Stimulated activated CD8-positive, alpha-beta memory T cell treated with anti-CD3 and anti-CD28 coated beads, Interleukin-12 subunit alpha, Interleukin-12 subunit beta, amount 100 ng/mL, for 1 hour (primary cell): Measurements from ENCODE around the gene COPS2.
A peak's percentile ranks its signal among the peaks of the same experiment; 100 is the strongest.
"Not testable (repeated sequence)": the region's sequence is repeated elsewhere in the genome, so short reads cannot be mapped to it uniquely, and the experiment has no call there.

Experiments used
- DNase-seq: peaks from one replicate; pipeline ENCODE4 v3.0.0-alpha.2; 2020; ENCODE audit warnings: low read depth

Gene COPS2

GRCh38 chr15:49155110-49155833, at the start of gene COPS2:
Gene COPS2 (minus strand): TSS chr15:49155599. CDS start chr15:49155578, 21 bp downstream.
- peak; percentile 89 for DNase-seq

GRCh38 chr15:49200347-49200746, 44.9 kb upstream of the COPS2 start:
- no peak for DNase-seq

GRCh38 chr15:49199666-49200065, 44.3 kb upstream of the COPS2 start:
- DNase-seq = no peak

GRCh38 chr15:49196856-49197255, 41.5 kb upstream of the COPS2 start:
- no peak for DNase-seq

- no peak for DNase-seq
Observed at GRCh38 chr15:49191892-49192291, 36.5 kb upstream of the COPS2 start.

GRCh38 chr15:49190586-49190985, 35.2 kb upstream of the COPS2 start:
- DNase-seq = no peak

- DNase-seq = no peak
Observed at GRCh38 chr15:49189631-49190030, 34.2 kb upstream of the COPS2 start.

GRCh38 chr15:49188933-49189332, 33.5 kb upstream of the COPS2 start:
- DNase-seq = no peak

GRCh38 chr15:49187549-49188245, 32.3 kb upstream of the COPS2 start:
- DNase-seq = no peak

- DNase-seq = no peak
Observed at GRCh38 chr15:49185473-49185872, 30.1 kb upstream of the COPS2 start.

- not testable (repeated sequence) for DNase-seq
Observed at GRCh38 chr15:49183741-49184140, 28.3 kb upstream of the COPS2 start.

GRCh38 chr15:49182128-49182527, 26.7 kb upstream of the COPS2 start:
- DNase-seq = no peak

GRCh38 chr15:49179433-49180190, 24.2 kb upstream of the COPS2 start:
- DNase-seq = no peak

GRCh38 chr15:49178497-49178896, 23.1 kb upstream of the COPS2 start:
- DNase-seq = no peak

GRCh38 chr15:49175582-49176397, 20.4 kb upstream of the COPS2 start:
- not testable (repeated sequence) for DNase-seq

- DNase-seq = no peak
Observed at GRCh38 chr15:49174902-49175301, 19.5 kb upstream of the COPS2 start.

- DNase-seq = no peak
Observed at GRCh38 chr15:49171790-49172189, 16.4 kb upstream of the COPS2 start.

GRCh38 chr15:49169880-49170597, 14.6 kb upstream of the COPS2 start, which contains the start of gene GALK2:
Gene GALK2 (plus strand): TSS chr15:49170247. CDS start chr15:49170323, 76 bp downstream.
- DNase-seq = peak; percentile 50

- DNase-seq = no peak
Observed at GRCh38 chr15:49168016-49168415, 12.6 kb upstream of the COPS2 start.

- DNase-seq = no peak
Observed at GRCh38 chr15:49164865-49165264, 9.5 kb upstream of the COPS2 start.

- DNase-seq = no peak
Observed at GRCh38 chr15:49163678-49164077, 8.3 kb upstream of the COPS2 start.
